ENCODE data around the gene PABPC4L. TPM values are rescaled to one million over a fixed set of nuclear protein-coding genes. Genes with fewer than 3 reads are reported as not detected.

PABPC4L gene
- total RNA-seq, 2 donors from 2014 or later: 2.2 to 3.5 TPM

- no peak for TF ChIP-seq CTCF (IDR thresholded peaks at IDR 0.05)
- Histone ChIP-seq H3K4me3 (no peak overlapping the region), H3K27me3 (replicated peaks; ENCODE audit: insufficient read depth) (no peaks in the 10 kb centered on the region), H3K4me1 (ENCODE audit: control insufficient read depth in 1 of 2, low read depth in 2 of 2) (no peaks in the 10 kb centered on the region), H3K36me3 (no peaks in the 10 kb centered on the region), H3K9me3 (no peaks in the 10 kb centered on the region), H3K27ac (no peak overlapping the region)
- DNase-seq (ENCODE audit: low spot score) (no peak), ATAC-seq (ENCODE audit: insufficient number of reproducible peaks, low FRiP score, low read depth) (no peak)
Observed at GRCh38 chr4:134147941-134148340, 53.6 kb downstream of the PABPC4L start.

Data from thoracic aorta (tissue), 2 donors.